HS-27A (cell line): ENCODE data around the gene USP36.
"Not testable (repeated sequence)": the region's sequence is repeated elsewhere in the genome, so short reads cannot be mapped to it uniquely, and the experiment has no call there.

ENCODE experiments used
- DNase-seq: peaks from one replicate; pipeline ENCODE4 v3.0.0-alpha.2; 2012; ENCODE audit warnings: low read depth, missing footprints

Gene USP36

DNA sequence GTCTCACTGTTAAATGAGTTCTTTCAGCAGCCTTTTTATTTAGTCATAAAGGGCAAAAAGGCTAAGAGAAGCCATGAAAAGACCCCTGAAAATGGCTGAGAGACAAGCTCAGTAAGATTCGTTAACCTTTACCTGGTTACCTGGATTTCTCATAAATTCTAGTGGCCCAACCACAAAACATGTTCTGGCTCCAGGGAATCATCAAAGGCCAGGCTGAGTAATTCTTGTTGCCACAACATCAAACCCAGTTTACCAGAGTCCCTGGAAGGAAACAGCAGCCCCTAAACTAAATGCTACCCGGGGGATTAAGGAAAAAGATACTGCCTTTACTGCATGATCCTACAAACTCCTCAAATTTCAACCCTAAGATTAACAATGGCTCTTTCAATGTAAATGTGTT, 74.4 kb downstream of the USP36 start:
- DNase-seq, result no peak

- no peak for DNase-seq
Measured at GRCh38 chr17:78765821-78766220, 74.8 kb downstream of the USP36 start.

DNA sequence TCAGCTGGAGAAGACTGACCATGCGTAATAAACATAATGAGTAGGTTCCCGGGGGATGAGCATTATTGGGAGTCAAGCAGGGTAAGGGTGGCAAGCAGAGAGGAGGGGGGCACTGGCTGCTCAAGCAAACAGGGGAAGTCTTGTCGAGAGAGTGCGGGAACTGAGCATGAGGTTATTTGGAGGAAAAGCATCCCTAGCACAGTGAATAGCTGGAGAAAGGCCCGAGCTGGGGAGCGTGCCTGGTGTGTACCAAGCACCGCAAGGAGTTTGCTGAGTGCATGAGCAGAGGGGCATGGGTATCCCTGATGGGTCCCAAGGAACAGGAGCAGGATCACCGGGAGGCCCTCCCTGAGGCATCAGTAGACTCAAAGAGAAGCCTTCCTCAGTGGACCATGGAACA, 75.7 kb downstream of the USP36 start:
- DNase-seq, result no peak

DNA sequence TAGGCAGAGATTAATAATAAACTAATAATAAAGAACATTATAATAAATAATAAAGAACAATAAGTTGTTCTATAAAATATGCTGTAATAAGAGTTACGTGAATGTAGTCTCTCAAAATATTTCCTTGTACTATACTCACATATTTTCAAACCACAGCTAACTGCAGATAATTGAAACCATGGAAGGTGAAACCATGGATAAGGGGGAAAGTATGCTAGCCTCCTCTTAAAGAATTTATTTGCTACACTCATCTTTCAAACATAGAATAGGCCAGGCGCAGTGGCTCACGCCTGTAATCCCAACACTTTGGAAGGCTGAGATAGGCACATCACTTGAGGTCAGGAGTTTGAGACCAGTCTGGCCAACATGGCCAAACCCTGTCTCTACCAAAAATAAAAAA, 77.1 kb downstream of the USP36 start:
- DNase-seq, result no peak

DNA sequence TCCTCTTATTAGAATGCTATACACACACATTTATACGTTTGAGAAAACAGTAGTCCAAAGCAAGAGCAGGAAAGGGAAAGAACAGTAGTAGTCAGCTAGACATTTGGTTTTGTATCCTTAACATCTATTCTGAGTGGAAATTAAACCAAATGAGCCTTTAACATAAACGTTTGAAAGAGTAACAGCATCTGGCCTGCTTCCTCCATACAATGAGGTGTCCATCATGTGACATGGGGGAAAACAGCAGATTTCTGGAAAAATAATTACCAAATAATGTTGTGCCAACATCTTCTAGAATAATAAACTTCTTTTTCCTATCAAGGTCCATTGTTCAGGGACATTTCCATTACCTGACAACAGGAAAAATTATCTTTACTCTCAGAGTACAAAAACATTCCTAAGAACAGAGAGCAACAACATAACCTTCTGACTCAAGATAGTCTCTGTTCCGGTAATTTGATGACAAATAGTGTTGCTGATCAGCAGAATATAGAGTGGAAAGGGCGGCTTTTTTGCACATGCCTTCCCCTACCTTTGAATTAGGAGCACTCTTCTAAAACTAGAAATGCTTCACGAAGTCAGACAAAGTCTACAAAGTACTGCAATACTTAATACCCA, 78.7 kb downstream of the USP36 start:
- DNase-seq, result no peak

DNA sequence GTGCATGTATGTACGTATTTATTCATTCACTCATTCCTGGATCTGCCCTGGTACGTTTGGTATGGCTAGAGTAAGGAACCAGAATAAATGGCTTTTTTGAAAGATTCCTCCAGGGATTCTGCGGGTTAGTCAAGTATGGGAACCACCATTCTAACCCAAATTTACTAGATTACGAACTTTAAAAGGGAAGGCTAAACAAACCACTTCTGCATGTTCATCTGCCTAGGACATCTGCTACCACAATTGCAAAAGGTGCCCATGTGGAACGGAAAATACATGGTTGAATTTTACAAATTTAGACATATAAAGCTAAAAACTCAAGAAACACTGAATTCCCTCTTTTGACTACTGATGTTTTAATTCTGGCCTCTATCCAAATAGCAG, 80.7 kb downstream of the USP36 start:
- DNase-seq, result no peak

- DNase-seq, result no peak
Measured at GRCh38 chr17:78759203-78759968, 81.2 kb downstream of the USP36 start.

DNA sequence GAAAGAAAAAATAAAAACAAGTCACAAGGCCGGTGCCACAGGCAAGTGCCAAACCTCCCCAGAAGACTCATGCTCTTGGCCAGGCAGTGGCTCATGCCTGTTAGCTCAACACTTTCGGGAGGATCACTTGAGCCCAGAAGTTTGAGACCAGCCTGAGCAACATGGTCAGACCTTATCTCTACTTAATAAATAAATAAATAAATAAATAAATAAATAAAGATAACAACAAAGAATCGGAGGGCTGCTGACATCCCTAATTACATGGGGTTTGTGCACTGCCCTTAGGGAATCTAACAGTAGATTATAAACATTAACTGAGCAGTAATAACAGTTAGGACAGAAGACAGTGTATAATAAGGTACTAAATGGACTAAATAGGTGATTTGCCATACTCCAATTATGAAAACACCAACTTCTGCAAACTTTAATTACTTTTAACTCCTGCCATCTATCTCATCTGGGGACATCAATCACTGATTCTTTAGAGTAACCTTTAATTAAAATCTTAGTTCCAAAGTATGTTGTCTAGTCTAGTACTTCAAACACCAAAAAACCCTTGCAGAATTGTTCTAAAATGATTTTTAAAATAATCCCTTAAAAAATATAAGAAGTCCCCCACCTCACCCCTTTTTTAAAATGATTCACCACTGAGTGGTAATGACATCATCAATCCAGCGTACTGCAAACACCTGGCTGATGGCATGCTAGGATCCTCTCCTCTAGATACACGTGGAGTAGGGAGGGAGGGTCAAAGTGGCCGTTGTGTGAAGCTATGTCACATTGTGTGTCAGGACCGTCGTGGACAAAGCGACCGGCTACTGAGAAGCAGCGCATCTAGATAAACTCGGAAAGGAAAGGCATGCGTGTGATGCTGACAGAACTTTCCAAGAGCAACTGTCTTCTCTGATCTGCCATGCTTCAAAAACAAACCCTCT, 87.0 kb downstream of the USP36 start:
- DNase-seq, result no peak

DNA sequence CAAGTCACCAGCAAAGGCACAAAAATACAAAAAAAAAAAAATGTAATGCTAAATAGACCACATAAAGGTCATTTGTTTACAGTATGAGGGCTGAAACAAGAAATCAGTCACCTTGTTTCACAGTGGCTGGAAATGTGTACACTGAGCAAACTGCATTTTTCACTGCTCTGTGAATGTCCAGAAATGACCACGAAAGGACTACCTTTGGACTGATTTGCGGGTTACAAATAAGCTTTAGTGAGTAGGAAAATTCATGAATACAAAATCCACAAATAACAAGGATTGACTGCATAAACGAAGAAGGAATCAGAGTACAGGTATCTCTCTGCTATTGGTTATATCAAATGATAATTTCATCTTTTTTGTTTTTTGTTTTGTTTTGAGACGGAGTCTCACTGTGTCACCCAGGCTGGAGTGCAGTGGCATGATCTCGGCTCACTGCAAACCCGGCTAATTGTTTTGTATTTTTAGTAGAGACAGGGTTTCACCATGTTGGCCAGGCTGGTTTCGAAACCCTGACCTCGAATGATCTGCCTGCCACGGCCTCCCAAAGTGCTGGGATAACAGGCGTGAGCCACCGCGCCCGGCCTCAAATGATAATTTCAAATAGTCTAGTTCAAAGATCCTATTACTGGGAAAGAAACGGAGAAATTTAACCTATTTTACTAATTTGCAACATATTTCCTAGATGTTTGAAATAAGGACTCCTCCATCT, 89.0 kb downstream of the USP36 start:
- DNase-seq, result no peak

DNA sequence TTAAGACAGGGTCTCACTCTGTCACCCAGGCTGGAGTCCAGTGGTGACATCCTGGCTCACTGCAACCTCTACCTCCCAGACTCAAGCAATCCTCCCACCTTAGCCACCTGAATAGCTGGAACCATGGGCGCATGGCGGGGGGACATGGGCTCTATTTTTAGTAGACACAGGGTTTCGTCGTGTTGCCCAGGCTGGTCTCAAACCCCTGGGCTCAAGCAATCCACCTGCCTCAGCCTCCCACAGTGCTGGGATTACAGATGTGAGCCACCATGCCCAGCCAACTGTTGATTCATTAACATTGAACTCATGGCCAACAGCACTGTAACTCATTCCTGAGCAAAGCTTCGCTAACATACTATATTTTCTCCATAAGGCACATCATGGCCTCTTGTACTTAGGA, 89.6 kb downstream of the USP36 start:
- not testable (repeated sequence) for DNase-seq

DNA sequence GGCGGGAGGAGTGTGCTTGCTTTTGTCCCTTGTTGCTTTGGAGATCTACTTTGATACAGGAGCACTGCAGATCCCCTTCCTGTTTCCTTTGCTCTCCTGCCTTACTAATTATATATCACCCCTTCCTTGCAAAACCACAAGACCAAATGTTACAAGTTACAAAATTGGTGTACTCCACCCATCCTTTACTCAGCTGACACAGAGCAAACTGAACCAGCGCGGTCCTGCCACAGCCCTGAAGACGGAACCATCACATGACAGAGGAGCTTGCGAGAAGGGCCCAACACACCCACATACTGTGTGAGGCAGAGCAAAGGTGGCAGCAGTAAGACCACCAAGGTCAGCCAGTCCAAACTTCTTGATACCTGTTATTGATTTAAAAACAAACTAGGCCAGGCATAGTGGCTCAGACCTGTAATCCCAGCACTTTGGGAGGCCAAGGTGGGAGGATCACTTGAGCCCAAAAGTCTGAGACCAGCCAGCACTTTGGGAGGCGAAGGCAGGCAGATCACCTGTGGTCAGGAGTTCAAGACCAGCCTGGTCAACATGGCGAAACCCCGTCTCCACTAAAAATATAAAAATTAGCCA, 91.8 kb downstream of the USP36 start:
- no peak for DNase-seq

DNA sequence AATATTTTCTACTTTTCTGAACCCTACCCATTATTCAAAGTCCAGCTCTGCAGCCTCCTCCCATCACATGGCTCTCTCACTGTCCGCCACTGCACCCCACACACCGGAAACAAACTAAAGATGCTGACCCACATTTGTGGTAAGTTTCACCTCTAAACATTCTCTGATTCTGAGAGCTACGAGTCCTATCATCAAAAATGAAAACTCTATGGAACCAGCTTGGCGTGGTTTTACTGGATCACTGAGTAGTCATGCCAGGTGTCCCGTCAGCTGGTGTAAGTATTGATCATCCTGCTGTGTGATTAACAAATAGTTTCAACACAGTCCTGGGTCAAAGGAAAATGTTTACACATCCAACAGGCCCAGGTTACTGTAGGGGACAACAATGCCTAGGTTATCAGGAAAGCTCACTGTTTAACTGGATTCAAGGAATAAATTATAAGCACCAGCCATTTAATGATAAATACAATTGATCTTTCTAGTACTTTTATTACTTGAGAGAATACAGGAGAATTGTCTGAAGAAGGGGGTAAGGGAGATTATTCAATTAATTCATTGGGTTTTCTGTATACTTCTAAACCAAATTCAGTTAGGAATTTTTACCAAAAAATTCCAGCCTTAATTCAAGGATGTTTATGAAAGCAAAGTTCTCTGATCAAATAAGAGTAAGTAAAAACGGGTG, 92.4 kb downstream of the USP36 start:
- DNase-seq, result no peak

DNA sequence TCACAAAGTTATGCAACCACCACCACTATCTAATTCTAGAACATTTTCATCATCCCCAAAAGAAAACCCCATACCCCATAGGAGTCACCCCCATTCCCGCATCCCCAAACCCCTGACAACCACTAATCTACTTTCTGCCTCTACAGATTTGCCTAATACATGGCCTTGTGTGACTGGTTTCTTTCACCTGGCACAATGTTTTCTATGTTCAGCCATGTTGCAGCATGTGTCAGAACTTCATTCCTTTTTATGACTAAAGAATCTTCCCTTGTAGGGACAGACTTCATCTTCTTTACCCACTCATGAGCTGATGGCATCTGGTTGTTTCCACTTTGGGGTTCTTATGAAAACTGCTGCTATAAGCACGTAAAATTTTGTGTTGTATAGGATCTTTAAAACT, 93.1 kb downstream of the USP36 start:
- no peak for DNase-seq

DNA sequence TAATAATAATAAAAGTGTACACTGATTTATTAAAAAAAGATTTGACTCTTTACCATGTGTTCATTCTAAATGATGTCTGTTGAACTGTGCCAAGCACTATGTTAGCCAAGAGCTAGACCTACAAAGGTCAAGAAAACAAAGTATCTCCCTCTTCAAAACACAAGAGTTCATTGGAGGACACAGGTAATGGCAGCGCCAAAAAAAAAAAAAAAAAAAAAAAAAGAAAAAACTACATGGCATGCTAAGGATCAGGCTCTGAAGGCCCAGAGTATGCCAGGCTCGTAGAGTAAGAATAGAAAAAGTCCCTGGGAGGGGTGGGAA, 93.7 kb downstream of the USP36 start:
- no peak for DNase-seq

- DNase-seq, result no peak
Measured at GRCh38 chr17:78746263-78746948, 94.2 kb downstream of the USP36 start.
